ENCODE results near the gene NAT8L. TPM values are rescaled to one million over a fixed set of nuclear protein-coding genes. Genes with fewer than 3 reads are reported as not detected.

The NAT8L gene
- total and polyA plus RNA-seq, 2 of the 4 experiments (the other 2 are of a cell fraction): 0.05 TPM; not detected in 1

DNA sequence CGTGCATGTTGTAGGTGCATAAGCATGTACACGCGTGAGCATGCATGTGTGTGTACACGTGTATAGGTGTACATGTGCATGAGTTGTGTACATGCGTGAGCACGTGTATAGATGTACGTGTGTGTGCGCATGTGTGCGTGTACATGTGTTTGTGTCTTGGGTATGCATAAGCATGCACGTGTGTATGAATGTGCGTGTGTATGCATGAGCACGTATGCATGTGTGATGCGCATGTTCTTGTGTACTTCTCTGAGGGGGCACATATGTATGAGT, 9.0 kb downstream of the NAT8L start:
- no peak overlapping the region for H3K18ac ChIP-seq (ENCODE audit: low read depth, low read length)
- H3K23ac ChIP-seq (ENCODE audit: low read depth, low read length): no peak overlapping the region
- intact Hi-C loops (cut with micrococcal nuclease): no loop called here
- no peak overlapping the region for H2BK20ac ChIP-seq (ENCODE audit: low read depth, low read length)
- no peak overlapping the region for H3K4ac ChIP-seq (ENCODE audit: low read depth, low read length)
- H3K4me3 ChIP-seq (ENCODE audit: insufficient read depth, low read depth, low read length): no peak overlapping the region
- no peak for DNase-seq
- no peak for TF ChIP-seq SMC3 (IDR thresholded peaks at IDR 0.05; ENCODE audit: low read depth, low read length)
- TF ChIP-seq, protein P1, sequence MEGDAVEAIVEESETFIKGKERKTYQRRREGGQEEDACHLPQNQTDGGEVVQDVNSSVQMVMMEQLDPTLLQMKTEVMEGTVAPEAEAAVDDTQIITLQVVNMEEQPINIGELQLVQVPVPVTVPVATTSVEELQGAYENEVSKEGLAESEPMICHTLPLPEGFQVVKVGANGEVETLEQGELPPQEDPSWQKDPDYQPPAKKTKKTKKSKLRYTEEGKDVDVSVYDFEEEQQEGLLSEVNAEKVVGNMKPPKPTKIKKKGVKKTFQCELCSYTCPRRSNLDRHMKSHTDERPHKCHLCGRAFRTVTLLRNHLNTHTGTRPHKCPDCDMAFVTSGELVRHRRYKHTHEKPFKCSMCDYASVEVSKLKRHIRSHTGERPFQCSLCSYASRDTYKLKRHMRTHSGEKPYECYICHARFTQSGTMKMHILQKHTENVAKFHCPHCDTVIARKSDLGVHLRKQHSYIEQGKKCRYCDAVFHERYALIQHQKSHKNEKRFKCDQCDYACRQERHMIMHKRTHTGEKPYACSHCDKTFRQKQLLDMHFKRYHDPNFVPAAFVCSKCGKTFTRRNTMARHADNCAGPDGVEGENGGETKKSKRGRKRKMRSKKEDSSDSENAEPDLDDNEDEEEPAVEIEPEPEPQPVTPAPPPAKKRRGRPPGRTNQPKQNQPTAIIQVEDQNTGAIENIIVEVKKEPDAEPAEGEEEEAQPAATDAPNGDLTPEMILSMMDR (conservative IDR thresholded peaks at IDR 0.05; ENCODE audit: low read depth, low read length): no peak
- no peak for TF ChIP-seq FOS (IDR thresholded peaks at IDR 0.05; ENCODE audit: low read depth, low read length)
- TF ChIP-seq RCOR1 (IDR thresholded peaks at IDR 0.05; ENCODE audit: insufficient replicate concordance, low read length): no peak
- no peak for TF ChIP-seq MAZ (IDR thresholded peaks at IDR 0.05; ENCODE audit: borderline replicate concordance, low read depth, low read length)
- TF ChIP-seq MAFK (IDR thresholded peaks at IDR 0.05; ENCODE audit: low read depth, low read length): no peak
- no peak for TF ChIP-seq CHD1 (IDR thresholded peaks at IDR 0.05; ENCODE audit: low read depth, low read length)
- TF ChIP-seq RFX5 (IDR thresholded peaks at IDR 0.05; ENCODE audit: low read depth, low read length): no peak
- no peak for TF ChIP-seq RAD21 (IDR thresholded peaks at IDR 0.05; ENCODE audit: low read length)
- TF ChIP-seq ELK1 (IDR thresholded peaks at IDR 0.05; ENCODE audit: borderline replicate concordance, low read depth, low read length): no peak
- TF ChIP-seq CEBPB (IDR thresholded peaks at IDR 0.05; ENCODE audit: low read depth, low read length): no peak
- TF ChIP-seq POLR2A (IDR thresholded peaks at IDR 0.05; ENCODE audit: low read depth, low read length): no peak
- TF ChIP-seq, protein P2, sequence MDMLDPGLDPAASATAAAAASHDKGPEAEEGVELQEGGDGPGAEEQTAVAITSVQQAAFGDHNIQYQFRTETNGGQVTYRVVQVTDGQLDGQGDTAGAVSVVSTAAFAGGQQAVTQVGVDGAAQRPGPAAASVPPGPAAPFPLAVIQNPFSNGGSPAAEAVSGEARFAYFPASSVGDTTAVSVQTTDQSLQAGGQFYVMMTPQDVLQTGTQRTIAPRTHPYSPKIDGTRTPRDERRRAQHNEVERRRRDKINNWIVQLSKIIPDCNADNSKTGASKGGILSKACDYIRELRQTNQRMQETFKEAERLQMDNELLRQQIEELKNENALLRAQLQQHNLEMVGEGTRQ (IDR thresholded peaks at IDR 0.05; ENCODE audit: low read depth, low read length): no peak
- H3K56ac ChIP-seq (ENCODE audit: extremely low read depth, insufficient read depth, low read length): no peak overlapping the region
- no peak overlapping the region for H4K5ac ChIP-seq (ENCODE audit: low read depth, low read length)
- H3K79me1 ChIP-seq (ENCODE audit: low read depth in 1 of 2, low read length in 2 of 2): no peaks in the 10 kb centered on the region
- WGBS, 2 experiments (ENCODE audit: extremely low coverage in 2 of 2, insufficient read length in 1 of 2): 94% methylated on average over 12 of the region's 13 CpGs; no CpG with 5 or more reads in 1 of the 2 experiments
- no peak overlapping the region for H2BK5ac ChIP-seq (ENCODE audit: low read depth, low read length, poor library complexity, severe bottlenecking)
- H3K27ac ChIP-seq (ENCODE audit: insufficient read depth, low read length): no peak overlapping the region
- no peak overlapping the region for H3K14ac ChIP-seq (replicated peaks; ENCODE audit: low read depth, low read length)
- H3K9me1 ChIP-seq (ENCODE audit: insufficient read depth, low read length): peaks cover 6% of the 10 kb centered on the region; the same call in 1 of the 2 replicates
- H2BK15ac ChIP-seq (ENCODE audit: low read depth, low read length): no peak overlapping the region
- H2AK9ac ChIP-seq (replicated peaks; ENCODE audit: low read depth, low read length, poor library complexity): peak overlapping the region; percentile 23
- dilution Hi-C loops (cut with HindIII; ENCODE audit: low sequenced_read_pairs, unreplicated experiment): no loop called here
- in situ Hi-C loops (cut with MboI; ENCODE audit: low sequenced_read_pairs): no loop called here
- H3K36me3 ChIP-seq (ENCODE audit: control insufficient read depth, insufficient read depth, low read length): no peaks in the 10 kb centered on the region
- no peak overlapping the region for H3K9ac ChIP-seq (ENCODE audit: low read depth, low read length)
- H2BK120ac ChIP-seq (ENCODE audit: low read depth, low read length): no peak overlapping the region
- BruUV-seq (replicated peaks): no TSS peak
- H2AFZ ChIP-seq (replicated peaks; ENCODE audit: low read length, poor library complexity): no peak overlapping the region
- H3K4me2 ChIP-seq (ENCODE audit: low read depth, low read length): no peak overlapping the region
- peaks cover 6% of the 10 kb centered on the region; the same call in 1 of the 2 replicates for H3K27me3 ChIP-seq (ENCODE audit: control insufficient read depth, insufficient read depth, low read length)
- no peaks in the 10 kb centered on the region for H3K9me3 ChIP-seq (ENCODE audit: control insufficient read depth, insufficient read depth, low read length)
- no peaks in the 10 kb centered on the region for H3K4me1 ChIP-seq (ENCODE audit: control insufficient read depth, insufficient read depth, low read length)
- H4K20me1 ChIP-seq (ENCODE audit: insufficient read depth, low read length): no peaks in the 10 kb centered on the region
- ChIA-PET POLR2A (ENCODE audit: unreplicated experiment) (no interaction called here), CTCF (no interaction called here)
- H2AK5ac ChIP-seq (ENCODE audit: low read depth, low read length): no peak overlapping the region
- ATAC-seq (ENCODE audit: low read depth): no peak
- H4K91ac ChIP-seq (ENCODE audit: insufficient read depth, low read depth, low read length): no peak overlapping the region
- H4K8ac ChIP-seq (ENCODE audit: low read depth in 2 of 2, low read length in 2 of 2): no peak overlapping the region
